Kidney capillary endothelial cell (primary cell): Measurements from ENCODE around the gene SYCN.

Experiments used
- DNase-seq: peaks from one replicate; pipeline ENCODE4 v3.0.0-alpha.2; 2018; ENCODE audit warnings: low spot score

Gene SYCN

GRCh38 chr19:39171479-39172465 lies 32.3 kb downstream of the SYCN start:
- no peak for DNase-seq

GRCh38 chr19:39170386-39171231 lies 33.5 kb downstream of the SYCN start:
- no peak for DNase-seq

GRCh38 chr19:39169143-39169810 lies 34.8 kb downstream of the SYCN start:
- no peak for DNase-seq

GRCh38 chr19:39168258-39169142 lies 35.6 kb downstream of the SYCN start:
- DNase-seq, result no peak

GRCh38 chr19:39167461-39168257 lies 36.4 kb downstream of the SYCN start:
- no peak for DNase-seq

- DNase-seq, result no peak
Measured at GRCh38 chr19:39166571-39167391, 37.3 kb downstream of the SYCN start.

- no peak for DNase-seq
Measured at GRCh38 chr19:39165857-39166256, 38.2 kb downstream of the SYCN start.

GRCh38 chr19:39164289-39164688 lies 39.8 kb downstream of the SYCN start:
- DNase-seq, result no peak

GRCh38 chr19:39163621-39164020 lies 40.4 kb downstream of the SYCN start:
- DNase-seq, result no peak

GRCh38 chr19:39162441-39163043 lies 41.5 kb downstream of the SYCN start:
- DNase-seq, result no peak

- DNase-seq, result no peak
Measured at GRCh38 chr19:39160889-39161672, 43.0 kb downstream of the SYCN start.

- DNase-seq, result no peak
Measured at GRCh38 chr19:39160523-39160861, 43.6 kb downstream of the SYCN start.

- DNase-seq, result no peak
Measured at GRCh38 chr19:39158646-39159260, 45.3 kb downstream of the SYCN start.

- no peak for DNase-seq
Measured at GRCh38 chr19:39157997-39158389, 46.1 kb downstream of the SYCN start.

- no peak for DNase-seq
Measured at GRCh38 chr19:39157275-39157996, 46.6 kb downstream of the SYCN start.

GRCh38 chr19:39156326-39157230 lies 47.5 kb downstream of the SYCN start:
- no peak for DNase-seq
